Activated CD4-positive, alpha-beta memory T cell treated with anti-CD3 and anti-CD28 coated beads for 36 hours (primary cell): Measurements from ENCODE around the gene DTX2. TPM values are rescaled to one million over a fixed set of nuclear protein-coding genes. Genes with fewer than 3 reads are reported as not detected.
"Not testable (repeated sequence)": the region's sequence is repeated elsewhere in the genome, so short reads cannot be mapped to it uniquely, and the experiment has no call there.

Source experiments
- CTCF ChIA-PET: fragments of 350-600 bp; sonication (Branson Sonifier 250); formaldehyde crosslinking; loops from one replicate; lab custom pipeline; 2021; ENCODE audit warnings: antibody characterized with exemption, inconsistent platforms; lab: Charles Lee
- POLR2A ChIA-PET: fragments of 350-600 bp; sonication (Branson Sonifier 250); formaldehyde crosslinking; loops from one replicate; lab custom pipeline; 2021; ENCODE audit warnings: antibody characterized with exemption; lab: Charles Lee
- DNase-seq: peaks from one replicate; pipeline ENCODE4 v3.0.0-alpha.2; 2020
- H3K27ac Mint-ChIP-seq: one replicate; pipeline ENCODE4 v1.8.0; 2021; ENCODE audit warnings: mixed read lengths
- H3K27me3 Mint-ChIP-seq: one replicate; pipeline ENCODE4 v1.8.0; 2021; ENCODE audit warnings: mixed read lengths
- H3K36me3 Mint-ChIP-seq: one replicate; pipeline ENCODE4 v1.8.0; 2021; ENCODE audit warnings: mixed read lengths
- H3K4me1 Mint-ChIP-seq: one replicate; pipeline ENCODE4 v1.8.0; 2021; ENCODE audit warnings: low read depth, mixed read lengths
- H3K4me3 Mint-ChIP-seq: one replicate; pipeline ENCODE4 v1.8.0; 2021; ENCODE audit warnings: mild to moderate bottlenecking, mixed read lengths
- H3K9me3 Mint-ChIP-seq: one replicate; pipeline ENCODE4 v1.8.0; 2021; ENCODE audit warnings: mixed read lengths
- intact Hi-C: fragments of 100-400 bp; cut with micrococcal nuclease; formaldehyde crosslinking; loops from one replicate; pipeline ENCODE4 v1.15.1; 2023
- total RNA-seq, 2 experiments: library from RNA; stranded (reverse); gene quantifications; one replicate each; pipeline ENCODE4 v1.2.3, GENCODE V29; 2021

DTX2 gene
- 10 to 100 TPM; 15.9 to 16.5 TPM for total RNA-seq

GRCh38 chr7:76461464-76462101 lies at the start of gene DTX2:
Gene DTX2 (plus strand): TSS chr7:76461709. CDS start chr7:76480510, 18,801 bp downstream.
- H3K27ac Mint-ChIP-seq, CTCF ChIA-PET, H3K9me3 Mint-ChIP-seq, intact Hi-C loops, POLR2A ChIA-PET, H3K4me3 Mint-ChIP-seq, H3K27me3 Mint-ChIP-seq, H3K36me3 Mint-ChIP-seq, H3K4me1 Mint-ChIP-seq: not testable (repeated sequence)
- DNase-seq, result peak; percentile 53

DNA sequence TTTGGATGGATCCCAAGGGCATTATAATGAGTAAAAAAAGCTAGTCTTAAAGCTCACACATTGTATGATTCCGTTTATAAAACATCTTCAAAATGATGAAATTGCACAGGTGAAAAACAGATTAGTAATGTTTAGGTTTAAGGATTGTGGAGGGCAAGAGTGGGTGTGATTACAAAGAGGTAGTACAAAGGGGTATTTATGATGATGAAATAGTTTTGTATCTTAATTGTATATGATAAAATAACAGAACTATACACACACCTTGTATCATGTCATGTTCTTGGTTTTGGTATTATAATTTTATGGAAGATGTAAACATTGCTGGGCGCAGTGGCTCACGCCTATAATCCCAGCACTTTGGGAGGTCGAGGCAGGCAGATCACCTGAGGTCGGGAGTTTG lies 49.3 kb upstream of the DTX2 start:
- intact Hi-C loops, result no loop called here
- Mint-ChIP-seq H3K27me3 (no peaks in the 10 kb centered on the region), H3K4me1 (no peaks in the 10 kb centered on the region), H3K27ac (no peak overlapping the region), H3K4me3 (no peak overlapping the region), H3K36me3 (no peaks in the 10 kb centered on the region), H3K9me3 (no peaks in the 10 kb centered on the region)
- no peak for DNase-seq
- POLR2A ChIA-PET, result no interaction called here
- CTCF ChIA-PET, result interaction anchor here (0.6 kb wide), 1 partner anchor 1246 kb away, joined by 3 read pairs; no protein-coding TSS in a partner anchor

DNA sequence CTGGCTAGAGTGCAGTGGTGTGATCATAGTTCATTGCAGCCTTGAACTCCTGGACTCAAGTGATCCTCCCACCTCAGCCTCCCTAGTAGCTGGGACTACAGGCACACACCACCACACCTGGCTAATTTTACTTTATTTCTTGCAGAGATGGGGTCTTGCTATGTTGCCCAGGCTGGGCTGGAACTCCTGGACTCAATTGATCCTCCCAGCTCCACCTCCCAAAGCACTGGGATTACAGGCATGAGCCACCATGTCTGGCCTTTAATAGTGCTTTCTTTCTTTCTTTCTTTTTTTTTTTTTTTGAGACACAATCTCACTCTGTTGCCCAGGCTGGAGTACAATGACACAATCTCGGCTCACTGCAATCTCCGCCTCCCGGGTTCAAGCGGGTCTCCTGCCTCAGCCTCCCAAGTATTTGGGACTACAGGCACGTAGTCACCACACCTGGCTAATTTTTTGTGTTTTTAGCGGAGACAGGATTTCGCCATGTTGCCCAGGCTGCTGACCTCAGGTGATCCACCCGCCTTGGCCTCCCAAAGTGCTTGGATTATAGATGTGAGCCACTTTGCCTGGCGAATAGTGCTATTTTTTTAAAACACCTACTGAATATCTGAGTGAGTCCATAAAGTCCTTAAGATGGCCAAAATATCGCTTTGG lies 43.7 kb upstream of the DTX2 start:
- H3K27me3 Mint-ChIP-seq, intact Hi-C loops, POLR2A ChIA-PET, H3K36me3 Mint-ChIP-seq, H3K4me3 Mint-ChIP-seq, H3K27ac Mint-ChIP-seq, H3K9me3 Mint-ChIP-seq, H3K4me1 Mint-ChIP-seq, DNase-seq, CTCF ChIA-PET: not testable (repeated sequence)

DNA sequence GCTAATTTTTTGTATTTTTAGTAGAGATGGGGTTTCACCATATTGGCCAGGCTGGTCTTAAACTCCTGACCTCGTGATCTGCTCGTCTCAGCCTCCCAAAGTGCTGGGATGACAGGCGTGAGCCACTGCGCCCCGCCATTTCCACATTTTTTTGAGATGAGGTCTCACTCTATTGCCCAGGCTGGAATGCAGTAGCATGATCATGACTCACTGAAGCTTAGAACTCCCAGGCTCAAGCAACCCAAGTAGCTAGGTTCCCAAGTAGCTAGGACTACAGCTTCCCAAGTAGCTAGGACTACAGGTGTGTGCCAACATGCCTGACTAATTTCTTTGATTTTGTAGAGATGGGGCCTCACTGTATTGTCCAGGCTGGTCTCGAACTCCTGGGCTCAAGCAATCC lies 40.4 kb upstream of the DTX2 start:
- H3K9me3 Mint-ChIP-seq, H3K27me3 Mint-ChIP-seq, H3K4me1 Mint-ChIP-seq, H3K4me3 Mint-ChIP-seq, CTCF ChIA-PET, intact Hi-C loops, H3K36me3 Mint-ChIP-seq, POLR2A ChIA-PET, H3K27ac Mint-ChIP-seq, DNase-seq: not testable (repeated sequence)

DNA sequence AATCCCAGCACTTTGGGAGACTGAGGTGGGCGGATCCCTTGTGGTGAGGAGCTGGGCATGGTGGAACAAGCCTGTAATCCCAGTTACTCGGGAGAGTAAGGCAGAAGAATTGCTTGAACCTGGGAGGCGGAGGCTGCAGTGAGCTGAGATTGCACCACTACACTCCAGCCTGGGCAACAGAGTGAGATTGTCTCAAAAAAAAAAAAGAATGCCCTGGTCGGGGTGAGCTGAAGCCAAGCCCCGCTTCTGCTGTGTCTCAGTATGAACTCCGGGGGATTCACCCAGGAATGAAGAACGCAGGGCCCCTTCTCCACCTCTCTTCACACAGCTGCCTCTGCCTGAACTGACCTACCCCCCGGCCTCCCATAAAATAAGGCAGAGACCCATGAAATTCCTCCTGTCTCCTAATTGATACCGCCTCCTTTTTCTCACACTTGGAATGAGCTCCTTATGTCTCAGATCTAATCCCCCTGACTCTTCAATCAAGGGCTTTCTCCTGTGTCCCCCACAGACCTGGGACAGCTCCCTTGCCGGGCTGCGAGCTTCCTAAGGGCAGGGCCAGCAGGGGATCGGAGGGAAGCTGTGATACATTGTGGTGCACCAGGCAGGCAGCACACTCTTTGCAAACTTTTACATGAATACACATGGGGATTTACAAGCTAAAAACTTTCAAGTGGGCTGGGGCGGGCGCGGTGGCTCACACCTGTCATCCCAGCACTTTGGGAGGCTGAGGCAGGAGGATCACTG lies 37.7 kb upstream of the DTX2 start:
- H3K4me1 Mint-ChIP-seq, result peaks cover 5% of the 10 kb centered on the region
- no peaks in the 10 kb centered on the region for H3K36me3 Mint-ChIP-seq
- ChIA-PET POLR2A (no interaction called here), CTCF (interaction anchor here (1.5 kb wide), 1 partner anchor 133 kb away, joined by 6 read pairs; no protein-coding TSS in a partner anchor)
- H3K27ac Mint-ChIP-seq, result no peak overlapping the region
- H3K27me3 Mint-ChIP-seq, result no peaks in the 10 kb centered on the region
- intact Hi-C loops, result no loop called here
- no peak overlapping the region for H3K4me3 Mint-ChIP-seq
- no peak for DNase-seq
- H3K9me3 Mint-ChIP-seq, result no peaks in the 10 kb centered on the region

GRCh38 chr7:76424413-76425111 lies 36.9 kb upstream of the DTX2 start, which contains the start of gene ZP3:
Gene ZP3 (plus strand): TSS chr7:76424950. CDS start chr7:76424965, 15 bp downstream.
- Mint-ChIP-seq H3K4me1 (peaks cover 5% of the 10 kb centered on the region), H3K4me3 (no peak within 1 kb of the TSS), H3K36me3 (no peaks in the 10 kb centered on the region), H3K27ac (no peak within 1 kb of the TSS), H3K9me3 (no peaks in the 10 kb centered on the region), H3K27me3 (no peaks in the 10 kb centered on the region)
- DNase-seq, result no peak
- CTCF ChIA-PET, result interaction anchor here (1.5 kb wide), 1 partner anchor 133 kb away, joined by 6 read pairs; no protein-coding TSS in a partner anchor
- intact Hi-C loops, result no loop called here
- POLR2A ChIA-PET, result no interaction called here

DNA sequence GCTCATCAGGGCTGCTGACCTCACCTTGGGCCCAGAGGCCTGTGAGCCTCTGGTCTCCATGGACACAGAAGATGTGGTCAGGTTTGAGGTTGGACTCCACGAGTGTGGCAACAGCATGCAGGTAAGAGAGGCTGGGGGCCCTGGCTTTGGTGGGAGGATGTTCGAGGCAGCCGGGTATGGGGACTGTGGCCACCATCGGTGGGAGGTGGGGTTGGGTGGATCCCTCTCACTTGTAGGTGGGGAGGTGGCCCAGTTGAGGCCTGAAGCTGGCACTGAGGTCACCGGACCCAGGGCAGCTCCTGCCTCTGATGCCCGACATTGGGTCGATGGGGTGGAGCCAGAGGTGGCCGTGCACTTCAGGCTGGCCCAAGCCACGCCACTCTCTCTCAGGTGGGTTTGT lies 36.4 kb upstream of the DTX2 start:
- peaks cover 5% of the 10 kb centered on the region for H3K4me1 Mint-ChIP-seq
- no peaks in the 10 kb centered on the region for H3K27me3 Mint-ChIP-seq
- H3K27ac Mint-ChIP-seq, result no peak overlapping the region
- intact Hi-C loops, result no loop called here
- no peak overlapping the region for H3K4me3 Mint-ChIP-seq
- DNase-seq, result no peak
- no peaks in the 10 kb centered on the region for H3K9me3 Mint-ChIP-seq
- ChIA-PET CTCF (interaction anchor here (1.5 kb wide), 1 partner anchor 134 kb away, joined by 6 read pairs; no protein-coding TSS in a partner anchor), POLR2A (no interaction called here)
- H3K36me3 Mint-ChIP-seq, result no peaks in the 10 kb centered on the region

DNA sequence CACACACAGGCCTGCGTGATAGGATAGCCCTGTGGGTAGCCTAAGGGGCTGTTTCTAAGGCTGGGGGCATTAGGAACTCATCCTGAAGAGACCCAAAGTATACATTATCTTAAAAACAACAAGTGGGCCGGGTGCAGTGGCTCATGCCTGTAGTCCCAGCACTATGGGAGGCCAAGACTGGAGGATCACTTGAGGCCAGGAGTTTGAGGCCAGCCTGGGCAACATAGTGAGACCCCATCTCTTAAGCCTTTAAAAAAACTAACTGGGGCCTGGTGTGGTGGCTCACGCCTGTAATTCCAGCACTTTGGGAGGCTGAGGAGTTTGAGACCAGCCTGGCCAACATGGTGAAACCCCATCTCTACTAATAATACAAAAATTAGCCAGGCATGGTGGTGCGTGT lies 36.0 kb upstream of the DTX2 start:
- H3K4me1 Mint-ChIP-seq, H3K36me3 Mint-ChIP-seq, POLR2A ChIA-PET, intact Hi-C loops, H3K27me3 Mint-ChIP-seq, H3K27ac Mint-ChIP-seq, DNase-seq, H3K9me3 Mint-ChIP-seq, H3K4me3 Mint-ChIP-seq, CTCF ChIA-PET: not testable (repeated sequence)

DNA sequence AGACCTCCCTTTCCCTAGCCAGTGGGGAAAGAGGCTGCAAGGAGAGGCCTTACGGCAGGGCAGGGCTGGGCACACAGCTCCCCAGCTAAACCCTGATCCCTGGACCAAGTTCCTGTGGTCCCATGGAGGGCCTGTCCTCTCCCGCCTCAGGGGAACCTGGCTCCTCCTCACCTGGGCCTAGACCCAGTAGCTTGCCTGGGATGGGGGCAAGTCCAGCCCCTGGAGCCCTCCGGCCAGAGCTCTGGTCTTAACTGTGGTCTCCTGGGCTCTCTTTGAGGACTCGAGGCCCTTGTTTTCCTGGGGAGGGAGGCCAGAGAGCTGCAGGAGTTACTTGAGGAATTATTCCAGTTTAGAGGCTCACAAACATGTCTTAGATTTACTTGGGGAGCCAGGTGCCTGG lies 35.3 kb upstream of the DTX2 start:
- no peaks in the 10 kb centered on the region for H3K9me3 Mint-ChIP-seq
- ChIA-PET CTCF (interaction anchor here (0.7 kb wide), 1 partner anchor 252 kb away, joined by 3 read pairs; no protein-coding TSS in a partner anchor), POLR2A (no interaction called here)
- DNase-seq, result no peak
- intact Hi-C loops, result no loop called here
- peaks cover 5% of the 10 kb centered on the region for H3K4me1 Mint-ChIP-seq
- no peaks in the 10 kb centered on the region for H3K36me3 Mint-ChIP-seq
- no peak overlapping the region for H3K4me3 Mint-ChIP-seq
- H3K27me3 Mint-ChIP-seq, result no peaks in the 10 kb centered on the region
- no peak overlapping the region for H3K27ac Mint-ChIP-seq

DNA sequence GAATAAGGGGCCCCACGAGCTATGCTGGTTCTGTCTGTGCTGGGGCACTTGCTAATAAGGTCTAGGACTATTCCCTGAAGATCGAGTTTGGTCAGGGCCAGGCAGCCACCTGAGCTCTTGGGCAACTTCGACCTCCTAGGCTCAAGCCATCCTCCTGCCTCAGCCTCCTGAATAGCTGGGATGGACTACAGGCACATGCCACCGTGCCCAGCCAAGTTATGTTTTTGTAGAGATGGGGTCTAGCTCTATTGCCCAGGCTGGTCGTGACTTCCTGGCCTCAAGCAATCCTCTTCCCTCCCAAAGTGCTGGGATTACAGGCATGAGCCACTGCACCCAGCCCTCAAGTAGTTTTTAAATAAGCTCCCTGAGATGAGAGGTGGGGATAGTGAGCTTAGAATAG lies 33.9 kb upstream of the DTX2 start:
- H3K4me1 Mint-ChIP-seq, result peaks cover 5% of the 10 kb centered on the region
- no peaks in the 10 kb centered on the region for H3K36me3 Mint-ChIP-seq
- POLR2A ChIA-PET, result no interaction called here
- CTCF ChIA-PET, result no interaction called here
- H3K9me3 Mint-ChIP-seq, result no peaks in the 10 kb centered on the region
- intact Hi-C loops, result no loop called here
- no peak for DNase-seq
- H3K27me3 Mint-ChIP-seq, result no peaks in the 10 kb centered on the region
- H3K27ac Mint-ChIP-seq, result no peak overlapping the region
- H3K4me3 Mint-ChIP-seq, result no peak overlapping the region

GRCh38 chr7:76428149-76428823 lies 33.2 kb upstream of the DTX2 start:
- Mint-ChIP-seq H3K4me3 (no peak overlapping the region), H3K27me3 (no peaks in the 10 kb centered on the region), H3K36me3 (no peaks in the 10 kb centered on the region), H3K4me1 (peaks cover 5% of the 10 kb centered on the region), H3K27ac (peak overlapping the region; percentile 14), H3K9me3 (no peaks in the 10 kb centered on the region)
- ChIA-PET CTCF (no interaction called here), POLR2A (no interaction called here)
- intact Hi-C loops, result no loop called here
- no peak for DNase-seq
